ENCODE measurements around the gene FAM117A.

The FAM117A gene

DNA sequence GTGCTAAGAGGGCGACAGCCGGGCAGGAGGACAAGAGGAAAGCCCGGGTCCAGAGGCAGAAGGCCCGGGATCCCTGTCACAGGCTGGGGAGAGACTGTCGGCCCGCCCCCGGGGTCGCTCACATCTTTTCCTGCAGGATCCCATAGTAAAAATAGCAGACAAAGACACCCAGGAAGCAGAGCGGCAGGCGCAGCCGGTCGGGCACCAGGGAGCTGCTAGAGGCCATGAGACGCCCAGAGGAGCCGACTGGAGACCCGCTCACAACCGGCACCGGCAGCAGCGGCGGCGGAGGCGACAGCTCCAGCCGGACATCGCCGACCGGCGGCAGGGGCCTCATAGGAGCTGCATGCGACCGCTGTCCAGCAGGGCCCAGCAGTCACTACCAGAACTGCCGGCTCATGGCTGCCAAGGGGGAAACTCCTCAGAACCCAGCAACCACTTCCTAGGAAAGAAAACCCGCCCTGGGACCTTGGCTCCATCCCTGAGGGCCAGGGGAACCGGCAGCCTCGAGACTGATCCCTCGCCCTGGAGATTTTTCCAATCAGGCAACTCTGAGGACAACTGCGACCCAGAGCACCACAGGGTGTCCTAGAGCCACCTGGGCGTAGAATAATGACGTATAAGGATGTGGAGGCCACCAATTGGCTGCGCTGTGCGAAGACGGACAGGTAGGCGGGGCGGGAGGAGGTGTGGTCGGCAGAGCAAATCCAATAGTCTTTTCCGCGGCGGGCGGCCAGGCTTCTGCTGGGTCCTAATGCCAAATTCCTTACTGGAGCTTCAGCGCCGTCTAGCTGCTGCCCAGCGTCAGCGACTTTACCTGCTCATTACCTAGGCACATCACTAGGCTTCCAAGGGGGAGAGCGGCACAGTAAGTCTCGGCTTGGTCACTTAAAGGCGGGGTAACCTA lies 56.1 kb downstream of the FAM117A start, which contains the start of gene SLC35B1 (continued):
- TF ChIP-seq PRDM2 (tag by site-specific recombination; IDR thresholded peaks at IDR 0.05; ENCODE audit: borderline replicate concordance) (no peak), ZNF548 (tag by site-specific recombination; IDR thresholded peaks at IDR 0.05) (no peak), YY2 (tag by site-specific recombination; IDR thresholded peaks at IDR 0.05) (peak; percentile 66), ZXDB (tag by site-specific recombination; IDR thresholded peaks at IDR 0.05) (peak; percentile 99), ZNF837 (tag by site-specific recombination; IDR thresholded peaks at IDR 0.05) (no peak), ZNF292 (tag by site-specific recombination; IDR thresholded peaks at IDR 0.05; ENCODE audit: borderline replicate concordance, low read depth) (no peak), ZNF16 (tag by site-specific recombination; IDR thresholded peaks at IDR 0.05; ENCODE audit: low read depth) (no peak), ZNF132 (tag by site-specific recombination; IDR thresholded peaks at IDR 0.05; ENCODE audit: borderline replicate concordance) (no peak), ZNF169 (tag by site-specific recombination; IDR thresholded peaks at IDR 0.05) (no peak), ZNF335 (tag by site-specific recombination; conservative IDR thresholded peaks at IDR 0.05) (peak; percentile 100), ZNF221 (tag by site-specific recombination; IDR thresholded peaks at IDR 0.05; ENCODE audit: borderline replicate concordance) (no peak), ZSCAN5A (tag by site-specific recombination; IDR thresholded peaks at IDR 0.05) (0 out of 2 replicates have a peak, but pooled peaks have one; percentile 36), HOXD13 (CRISPR knock-in tag; IDR thresholded peaks at IDR 0.05; ENCODE audit: borderline replicate concordance) (no peak), ZNF10 (tag by site-specific recombination; IDR thresholded peaks at IDR 0.05) (no peak), ZNF302 (tag by site-specific recombination; IDR thresholded peaks at IDR 0.05; ENCODE audit: low read depth) (no peak), PRDM10 (tag by site-specific recombination; IDR thresholded peaks at IDR 0.05) (peak; percentile 86)
- TF ChIP-seq, protein P1, sequence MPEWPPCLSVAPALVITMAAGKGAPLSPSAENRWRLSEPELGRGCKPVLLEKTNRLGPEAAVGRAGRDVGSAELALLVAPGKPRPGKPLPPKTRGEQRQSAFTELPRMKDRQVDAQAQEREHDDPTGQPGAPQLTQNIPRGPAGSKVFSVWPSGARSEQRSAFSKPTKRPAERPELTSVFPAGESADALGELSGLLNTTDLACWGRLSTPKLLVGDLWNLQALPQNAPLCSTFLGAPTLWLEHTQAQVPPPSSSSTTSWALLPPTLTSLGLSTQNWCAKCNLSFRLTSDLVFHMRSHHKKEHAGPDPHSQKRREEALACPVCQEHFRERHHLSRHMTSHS (tag by site-specific recombination; IDR thresholded peaks at IDR 0.05), result no peak
- TF ChIP-seq, protein P2, sequence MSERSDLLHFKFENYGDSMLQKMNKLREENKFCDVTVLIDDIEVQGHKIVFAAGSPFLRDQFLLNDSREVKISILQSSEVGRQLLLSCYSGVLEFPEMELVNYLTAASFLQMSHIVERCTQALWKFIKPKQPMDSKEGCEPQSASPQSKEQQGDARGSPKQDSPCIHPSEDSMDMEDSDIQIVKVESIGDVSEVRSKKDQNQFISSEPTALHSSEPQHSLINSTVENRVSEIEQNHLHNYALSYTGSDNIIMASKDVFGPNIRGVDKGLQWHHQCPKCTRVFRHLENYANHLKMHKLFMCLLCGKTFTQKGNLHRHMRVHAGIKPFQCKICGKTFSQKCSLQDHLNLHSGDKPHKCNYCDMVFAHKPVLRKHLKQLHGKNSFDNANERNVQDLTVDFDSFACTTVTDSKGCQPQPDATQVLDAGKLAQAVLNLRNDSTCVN (tag by site-specific recombination; optimal IDR thresholded peaks at IDR 0.05), result no peak
- TF ChIP-seq, protein P3, sequence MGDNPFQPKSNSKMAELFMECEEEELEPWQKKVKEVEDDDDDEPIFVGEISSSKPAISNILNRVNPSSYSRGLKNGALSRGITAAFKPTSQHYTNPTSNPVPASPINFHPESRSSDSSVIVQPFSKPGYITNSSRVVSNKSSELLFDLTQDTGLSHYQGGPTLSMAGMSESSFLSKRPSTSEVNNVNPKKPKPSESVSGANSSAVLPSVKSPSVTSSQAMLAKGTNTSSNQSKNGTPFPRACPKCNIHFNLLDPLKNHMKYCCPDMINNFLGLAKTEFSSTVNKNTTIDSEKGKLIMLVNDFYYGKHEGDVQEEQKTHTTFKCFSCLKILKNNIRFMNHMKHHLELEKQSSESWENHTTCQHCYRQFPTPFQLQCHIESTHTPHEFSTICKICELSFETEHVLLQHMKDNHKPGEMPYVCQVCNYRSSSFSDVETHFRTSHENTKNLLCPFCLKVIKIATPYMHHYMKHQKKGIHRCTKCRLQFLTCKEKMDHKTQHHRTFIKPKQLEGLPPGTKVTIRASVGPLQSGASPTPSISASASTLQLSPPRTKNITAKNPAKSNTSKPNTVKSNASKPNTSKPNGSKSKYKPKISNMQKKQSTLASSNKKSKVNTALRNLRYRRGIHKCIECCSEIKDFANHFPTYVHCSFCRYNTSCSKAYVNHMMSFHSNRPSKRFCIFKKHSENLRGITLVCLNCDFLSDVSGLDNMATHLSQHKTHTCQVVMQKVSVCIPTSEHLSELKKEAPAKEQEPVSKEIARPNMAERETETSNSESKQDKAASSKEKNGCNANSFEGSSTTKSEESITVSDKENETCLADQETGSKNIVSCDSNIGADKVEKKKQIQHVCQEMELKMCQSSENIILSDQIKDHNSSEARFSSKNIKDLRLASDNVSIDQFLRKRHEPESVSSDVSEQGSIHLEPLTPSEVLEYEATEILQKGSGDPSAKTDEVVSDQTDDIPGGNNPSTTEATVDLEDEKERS (tag by site-specific recombination; IDR thresholded peaks at IDR 0.05), result no peak
- TF ChIP-seq, protein P4, sequence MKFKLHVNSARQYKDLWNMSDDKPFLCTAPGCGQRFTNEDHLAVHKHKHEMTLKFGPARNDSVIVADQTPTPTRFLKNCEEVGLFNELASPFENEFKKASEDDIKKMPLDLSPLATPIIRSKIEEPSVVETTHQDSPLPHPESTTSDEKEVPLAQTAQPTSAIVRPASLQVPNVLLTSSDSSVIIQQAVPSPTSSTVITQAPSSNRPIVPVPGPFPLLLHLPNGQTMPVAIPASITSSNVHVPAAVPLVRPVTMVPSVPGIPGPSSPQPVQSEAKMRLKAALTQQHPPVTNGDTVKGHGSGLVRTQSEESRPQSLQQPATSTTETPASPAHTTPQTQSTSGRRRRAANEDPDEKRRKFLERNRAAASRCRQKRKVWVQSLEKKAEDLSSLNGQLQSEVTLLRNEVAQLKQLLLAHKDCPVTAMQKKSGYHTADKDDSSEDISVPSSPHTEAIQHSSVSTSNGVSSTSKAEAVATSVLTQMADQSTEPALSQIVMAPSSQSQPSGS (tag by site-specific recombination; IDR thresholded peaks at IDR 0.05; ENCODE audit: low read depth), result peak; percentile 92
